NCI-H187 treated with DMSO at 0.1 percent for 48 hours (cell line): ENCODE results near the gene FCHO2.

Source experiments
- DNase-seq: peaks from one replicate; lab custom pipeline; 2025; lab: John Stamatoyannopoulos, UW

The FCHO2 gene

DNA sequence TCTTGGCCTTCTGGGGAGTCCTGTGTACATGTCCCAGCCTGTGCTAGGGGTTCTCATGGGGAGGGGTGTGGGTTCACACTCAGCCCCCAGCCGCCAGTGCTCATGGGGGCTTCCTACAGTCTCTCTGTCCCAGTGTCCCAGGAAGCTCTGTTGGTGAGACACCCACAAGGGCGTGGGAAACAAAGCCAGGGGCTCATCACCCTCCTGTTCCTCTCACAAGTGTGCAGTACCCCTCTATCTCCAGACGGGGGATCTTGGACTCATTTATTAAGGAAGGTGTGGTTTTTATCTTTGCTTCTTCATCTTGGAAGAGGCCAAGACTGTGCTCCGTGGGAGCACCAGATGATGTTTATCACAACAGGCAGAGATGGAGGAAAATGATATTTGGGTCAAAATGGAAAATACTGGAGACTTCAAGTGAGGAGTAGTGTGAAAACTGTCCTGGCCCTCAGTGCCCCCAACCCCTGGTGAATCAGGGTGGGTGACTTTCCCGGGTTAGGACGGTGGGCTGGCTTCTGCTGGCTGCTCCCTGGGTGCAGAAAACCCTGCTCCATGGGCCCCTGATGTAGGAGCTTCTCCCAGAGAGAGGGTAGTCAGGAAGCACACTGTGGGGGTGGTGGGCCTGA lies 179.7 kb downstream of the FCHO2 start:
- no peak for DNase-seq

DNA sequence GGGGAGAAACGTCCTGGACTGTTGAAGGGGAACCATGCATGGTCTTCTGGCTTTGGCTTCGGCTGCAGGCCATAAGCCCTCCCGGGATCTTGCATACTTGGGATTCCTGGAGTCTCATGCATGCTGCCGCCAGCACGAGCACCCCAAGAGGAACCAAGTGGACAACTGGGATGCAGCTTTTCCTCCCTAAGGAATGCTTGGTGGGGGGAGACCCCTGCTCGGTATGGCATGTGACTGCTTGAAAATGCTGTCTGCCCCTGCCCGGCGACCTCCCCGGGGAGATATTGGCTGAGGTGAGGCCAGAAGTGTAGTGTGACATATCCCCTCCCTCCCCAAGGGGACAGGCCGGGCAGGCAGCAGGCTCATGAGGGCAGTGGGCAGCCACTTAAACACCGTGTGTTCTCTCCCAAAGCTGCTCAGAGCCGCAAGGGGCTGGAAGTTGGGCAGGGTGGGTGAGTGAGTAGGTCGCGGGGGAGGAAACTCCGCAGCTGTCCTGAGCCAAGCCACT lies 180.3 kb downstream of the FCHO2 start:
- DNase-seq, result no peak

DNA sequence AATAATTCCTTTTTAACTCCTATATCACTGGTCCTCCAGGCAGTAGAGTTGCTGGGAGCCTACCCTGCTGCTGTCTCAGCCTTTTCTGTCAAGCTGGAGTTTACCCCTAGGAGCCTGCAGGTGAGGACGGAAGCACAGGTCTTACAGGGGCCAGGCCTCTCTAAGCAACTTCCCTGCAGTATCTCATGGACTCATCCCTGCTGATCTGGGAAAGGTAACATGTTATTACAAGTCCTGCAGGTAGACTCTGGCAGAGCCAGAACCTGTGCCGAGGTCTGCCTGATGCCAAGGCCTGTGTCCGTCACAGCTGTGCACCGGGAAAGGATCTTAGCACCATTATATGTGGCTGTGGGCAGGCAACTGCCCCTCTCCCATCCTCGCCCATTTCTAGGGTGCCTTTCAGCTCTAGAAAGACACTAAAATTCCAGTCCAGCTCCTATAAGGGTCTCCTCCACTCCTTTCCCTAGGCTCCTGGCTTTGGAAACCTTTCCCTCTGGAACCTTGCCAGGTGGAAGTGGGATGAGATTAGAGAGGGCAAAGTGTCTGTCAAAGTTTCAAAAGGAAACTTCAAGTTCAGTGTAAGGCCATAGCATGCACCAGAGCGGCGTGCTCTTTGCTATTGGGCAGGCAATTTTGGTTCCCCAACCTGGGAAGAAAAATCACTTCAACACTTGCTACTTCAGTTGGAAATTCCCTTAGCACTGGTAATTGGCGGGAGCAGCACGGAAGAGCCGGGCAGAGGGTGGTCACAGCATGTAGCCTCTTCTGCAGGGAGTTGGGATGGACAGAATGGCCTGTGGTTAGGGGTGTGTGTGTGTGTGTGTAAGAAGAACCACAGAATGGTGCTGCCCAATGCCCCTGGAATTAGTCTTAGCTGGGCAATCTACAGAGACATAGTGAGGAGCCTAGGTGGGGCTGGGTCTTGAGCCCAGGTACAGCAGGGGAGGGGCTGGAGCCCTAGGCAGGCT lies 182.0 kb downstream of the FCHO2 start:
- no peak for DNase-seq

- DNase-seq, result no peak
These were observed 183.6 kb downstream of the FCHO2 start for GRCh38 chr5:73139485-73139884.
